SH-SY5Y (cell line): ENCODE results near the gene GUCY2C.

Experiments
- GATA2 ChIP-seq: IDR thresholded peaks from 2 replicates; pipeline ENCODE4 v1.6.1; 2011; ENCODE audit warnings: mild to moderate bottlenecking, low read depth, low read length
- GATA3 ChIP-seq: IDR thresholded peaks from 2 replicates; pipeline ENCODE4 v1.6.1; 2011; ENCODE audit warnings: low read depth, mild to moderate bottlenecking, low read length, moderate library complexity

DNA sequence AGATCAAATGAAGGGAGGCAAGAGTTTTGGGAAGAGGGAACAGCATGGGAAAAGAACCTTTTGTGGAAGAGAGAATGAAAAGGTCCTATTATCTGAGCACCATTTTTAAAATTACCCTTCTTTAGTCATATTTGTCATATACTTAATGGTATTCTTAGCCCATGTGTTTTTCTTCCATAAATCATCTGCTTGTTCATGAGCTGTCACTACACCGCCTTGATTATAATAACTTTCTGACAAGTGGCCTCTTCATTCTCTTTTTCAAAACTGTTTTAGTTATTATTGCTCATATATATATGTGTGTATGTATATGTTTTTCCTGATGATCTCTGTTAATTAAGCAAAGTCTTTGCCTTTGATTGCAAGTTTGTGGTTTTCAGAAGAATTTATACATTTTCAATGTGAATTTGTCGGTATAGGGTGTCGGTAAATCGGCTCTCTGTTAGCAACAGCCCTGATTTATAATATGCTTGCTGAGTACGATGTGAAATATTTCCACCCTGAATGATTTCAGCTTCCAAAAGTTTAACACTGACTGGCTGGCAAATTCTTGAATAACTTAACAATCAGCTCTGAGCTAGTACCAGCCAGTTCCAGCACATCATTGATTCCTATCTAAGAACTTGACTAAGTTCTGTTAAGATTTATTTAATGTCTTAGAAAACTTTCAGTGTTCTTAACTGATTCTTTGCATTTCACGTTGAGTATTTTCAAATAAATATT is 49.2 kb downstream of the GUCY2C start:
- TF ChIP-seq GATA2: no peak
- TF ChIP-seq GATA3: no peak
